Anterior cingulate cortex (tissue), 58 donors: ENCODE measurements around the gene SPG7.
"Not testable (repeated sequence)": the region's sequence is repeated elsewhere in the genome, so short reads cannot be mapped to it uniquely, and the experiment has no call there.

ENCODE experiments used
- DNase-seq, 58 donors: peaks; one replicate each; lab custom pipeline; 2025; lab: John Stamatoyannopoulos, UW

The SPG7 gene

DNA sequence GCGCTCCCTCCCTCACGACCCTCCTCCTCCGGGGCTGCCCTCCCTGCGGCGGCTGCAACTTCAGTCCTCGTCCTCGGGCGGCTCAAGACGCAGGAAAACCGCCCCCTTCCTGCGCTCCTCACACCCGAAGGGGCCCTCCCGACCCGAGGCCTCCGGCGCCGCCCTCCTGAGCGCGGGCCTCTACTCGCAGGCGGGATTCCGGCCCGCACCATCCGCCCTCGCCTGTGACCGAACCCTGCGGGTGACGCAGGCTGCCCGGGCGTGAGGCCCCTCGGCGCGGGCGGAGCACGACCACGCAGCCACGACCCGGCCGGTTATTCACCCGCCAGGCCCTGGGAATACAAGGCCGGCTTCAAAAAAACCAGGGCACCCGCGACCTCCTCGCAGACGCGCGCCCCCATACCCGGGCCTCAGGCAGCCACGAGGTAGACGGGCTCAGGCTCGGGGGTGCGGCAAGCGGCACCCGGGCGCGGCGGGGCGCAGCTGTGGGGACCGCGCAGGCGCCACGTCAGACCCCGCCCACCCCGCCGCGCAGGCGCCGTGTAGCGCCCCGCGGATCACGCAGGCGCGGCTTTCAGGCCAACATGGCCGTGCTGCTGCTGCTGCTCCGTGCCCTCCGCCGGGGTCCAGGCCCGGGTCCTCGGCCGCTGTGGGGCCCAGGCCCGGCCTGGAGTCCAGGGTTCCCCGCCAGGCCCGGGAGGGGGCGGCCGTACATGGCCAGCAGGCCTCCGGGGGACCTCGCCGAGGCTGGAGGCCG, at the start of gene SPG7:
Gene SPG7, plus strand, starts transcription at position 570 of the 757 bp plus-strand sequence. Its CDS starts 15 bp downstream, at position 585.
- peak in 57 of 58 donors; percentile 24 to 87 (median 76) for DNase-seq

- DNase-seq: no peak
Observed at GRCh38 chr16:89458551-89458950, 49.7 kb upstream of the SPG7 start.

GRCh38 chr16:89458967-89459366, 49.2 kb upstream of the SPG7 start:
- DNase-seq: no peak

- DNase-seq: no peak
Observed at GRCh38 chr16:89460556-89460955, 47.6 kb upstream of the SPG7 start.

GRCh38 chr16:89461890-89462289, 46.3 kb upstream of the SPG7 start:
- DNase-seq: not testable (repeated sequence)

DNA sequence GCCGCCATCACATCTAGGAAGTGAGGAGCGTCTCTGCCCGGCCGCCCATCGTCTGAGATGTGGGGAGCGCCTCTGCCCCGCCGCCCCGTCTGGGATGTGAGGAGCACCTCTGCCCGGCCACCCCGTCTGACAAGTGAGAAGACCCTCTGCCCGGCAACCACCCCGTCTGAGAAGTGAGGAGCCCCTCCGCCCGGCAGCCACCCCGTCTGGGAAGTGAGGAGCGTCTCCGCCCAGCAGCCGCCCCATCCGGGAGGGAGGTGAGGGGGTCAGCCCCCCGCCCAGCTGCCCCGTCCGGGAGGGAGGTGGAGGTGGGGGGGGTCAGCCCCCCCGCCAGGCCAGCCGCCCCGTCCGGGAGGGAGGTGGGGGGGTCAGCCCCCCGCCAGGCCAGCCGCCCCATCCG, 45.6 kb upstream of the SPG7 start:
- DNase-seq: not testable (repeated sequence)

DNA sequence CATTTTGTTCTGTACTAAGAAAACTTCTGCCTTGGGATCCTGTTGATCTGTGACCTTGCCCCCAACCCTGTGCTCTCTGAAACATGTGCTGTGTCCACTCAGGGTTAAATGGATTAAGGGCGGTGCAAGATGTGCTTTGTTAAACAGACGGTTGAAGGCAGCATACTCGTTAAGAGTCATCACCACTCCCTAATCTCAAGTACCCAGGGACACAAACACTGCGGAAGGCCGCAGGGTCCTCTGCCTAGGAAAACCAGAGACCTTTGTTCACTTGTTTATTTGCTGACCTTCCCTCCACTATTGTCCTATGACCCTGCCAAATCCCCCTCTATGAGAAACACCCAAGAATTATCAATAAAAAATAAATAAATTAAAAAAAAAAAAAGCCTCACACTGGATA, 44.9 kb upstream of the SPG7 start:
- DNase-seq: not testable (repeated sequence)

- DNase-seq: no peak
Observed at GRCh38 chr16:89466920-89467319, 41.3 kb upstream of the SPG7 start.

GRCh38 chr16:89467382-89467781, 40.8 kb upstream of the SPG7 start:
- DNase-seq: no peak

DNA sequence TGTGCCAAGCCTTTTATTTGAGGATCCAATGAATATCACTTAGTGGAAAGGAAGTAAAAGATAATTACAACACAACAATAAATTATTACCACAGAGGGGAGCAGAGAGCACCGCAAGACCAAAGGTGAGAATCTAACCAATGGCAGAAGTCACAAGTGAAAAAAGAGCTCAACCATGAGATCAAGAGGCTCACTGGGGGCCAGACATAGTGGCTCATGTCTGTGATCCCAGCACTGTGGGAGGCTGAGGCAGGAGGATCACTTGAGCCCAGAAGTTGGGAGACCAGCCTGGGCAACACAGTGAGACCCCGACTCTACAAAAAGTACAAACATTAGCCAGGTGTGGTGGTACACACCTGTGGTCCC, 35.5 kb upstream of the SPG7 start:
- DNase-seq: no peak

GRCh38 chr16:89473136-89473712, 35.0 kb upstream of the SPG7 start:
- DNase-seq: no peak

DNA sequence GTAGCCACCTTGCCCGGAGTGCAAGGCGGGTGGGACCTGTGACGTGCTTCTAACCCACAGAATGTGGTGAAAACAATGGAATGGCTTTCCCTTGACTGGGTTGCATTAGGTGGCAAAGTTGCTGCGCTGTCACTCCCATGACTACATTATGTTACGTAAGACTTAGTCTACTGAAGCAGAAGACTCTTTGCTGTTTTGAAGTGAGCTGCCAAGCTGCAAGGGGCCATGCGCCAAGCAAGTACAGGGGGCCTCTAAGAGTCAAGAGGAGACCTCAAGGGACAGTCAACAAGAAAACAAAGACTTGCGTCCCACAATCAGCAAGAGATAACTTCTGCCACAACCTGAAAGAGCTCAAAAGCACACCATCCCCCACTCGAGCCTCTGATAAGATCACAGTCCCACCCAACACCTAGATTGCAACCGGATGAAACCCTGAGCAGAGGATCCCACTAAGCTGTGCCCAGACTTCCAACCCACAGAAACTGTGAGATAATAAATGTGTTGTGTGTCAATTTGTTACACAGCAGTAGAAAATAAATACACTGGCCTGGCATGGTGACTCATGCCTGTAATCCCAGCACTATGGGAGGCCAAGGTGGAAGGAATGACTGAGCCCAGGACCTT, 34.3 kb upstream of the SPG7 start:
- no peak for DNase-seq

DNA sequence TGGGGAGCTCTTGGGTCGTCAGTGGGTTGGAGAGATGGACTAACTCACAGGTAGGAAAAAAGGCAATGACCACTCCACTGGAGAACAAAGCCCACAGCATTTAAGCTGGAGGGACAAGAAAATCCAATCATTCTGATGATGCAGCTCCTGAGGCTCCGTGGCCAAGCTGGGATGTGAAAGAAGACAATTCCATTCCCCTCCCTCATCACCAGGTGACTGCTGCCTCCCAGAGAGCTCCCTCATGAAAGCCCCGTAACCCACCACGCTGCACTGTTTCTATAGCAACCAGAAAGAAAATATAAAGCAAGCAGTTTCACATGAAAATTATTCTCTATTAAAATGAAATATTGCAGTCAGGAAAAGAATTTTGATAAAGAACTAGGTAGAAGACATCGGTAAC, 33.1 kb upstream of the SPG7 start:
- no peak for DNase-seq

DNA sequence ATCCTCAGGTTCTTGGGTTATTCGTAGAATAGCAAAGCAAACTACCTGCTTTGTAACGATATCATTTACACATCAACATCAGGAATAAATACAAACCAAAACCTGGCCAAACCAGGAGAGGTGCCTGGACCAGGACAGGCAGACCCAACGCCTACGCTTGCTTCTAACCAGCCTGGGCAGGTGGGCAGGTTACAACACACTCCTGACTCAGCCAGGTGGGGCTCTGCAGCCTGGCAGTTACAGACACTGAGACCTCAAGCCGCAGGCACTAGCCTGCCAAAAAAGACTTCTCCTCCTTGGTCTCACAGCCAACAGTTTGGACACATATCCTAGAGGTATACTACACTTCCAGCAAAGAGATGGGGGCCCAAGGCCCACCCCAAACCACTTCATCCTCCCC, 31.8 kb upstream of the SPG7 start:
- no peak for DNase-seq

DNA sequence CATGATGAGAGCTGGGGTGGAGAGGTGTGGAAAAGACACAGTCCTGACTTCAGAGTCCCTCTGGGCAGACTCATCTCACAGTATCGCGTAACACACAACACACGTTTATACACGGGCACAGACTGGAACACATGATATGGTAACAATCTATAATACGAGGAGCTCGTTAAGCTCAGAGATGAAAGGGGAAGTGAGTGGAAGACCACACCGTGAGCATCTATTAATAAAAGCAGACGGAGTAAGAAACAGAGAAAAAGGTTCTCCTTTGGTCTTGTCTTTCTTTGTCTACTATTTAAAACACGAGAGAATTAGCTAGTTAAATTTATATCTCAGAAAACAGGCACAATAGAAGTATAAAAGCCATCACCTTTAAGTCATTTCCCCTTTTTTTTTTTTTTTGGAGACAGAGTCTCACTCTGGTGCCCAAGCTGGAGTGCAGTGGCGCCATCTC, 31.4 kb upstream of the SPG7 start:
- DNase-seq: no peak

- no peak for DNase-seq
Observed at GRCh38 chr16:89478576-89479221, 29.5 kb upstream of the SPG7 start.

- no peak for DNase-seq
Observed at GRCh38 chr16:89481356-89481955, 26.7 kb upstream of the SPG7 start.

DNA sequence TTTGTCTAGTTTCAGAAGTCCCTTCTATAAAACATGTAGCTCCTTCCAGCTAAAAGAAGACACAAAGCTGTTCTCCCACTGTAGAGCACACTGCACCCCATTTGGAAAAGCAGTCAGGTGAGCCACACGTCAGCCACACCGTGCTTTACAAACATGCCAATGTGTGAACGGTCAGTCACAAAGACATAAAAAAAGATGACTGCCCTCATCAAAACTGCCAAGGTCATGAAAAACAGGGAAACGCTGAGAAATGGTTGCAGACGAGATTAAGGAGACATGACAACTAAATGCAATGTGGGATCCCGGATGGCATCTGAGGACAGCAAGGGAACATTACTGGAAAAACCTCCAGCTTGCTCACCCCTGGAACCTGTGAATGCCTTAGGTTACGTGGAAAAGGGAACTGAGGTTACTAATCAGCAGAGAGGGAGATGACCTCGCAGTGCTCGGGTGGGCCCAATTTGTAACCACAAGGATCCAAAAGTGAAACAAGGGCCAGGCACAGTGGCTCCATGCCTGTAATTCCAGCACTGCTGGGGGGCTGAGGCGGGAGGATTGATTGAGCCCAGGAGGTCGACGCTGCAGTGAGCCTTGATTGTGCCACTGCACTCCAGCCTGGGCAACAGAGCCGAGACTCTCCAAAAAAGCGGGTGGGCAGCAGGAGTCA, 25.9 kb upstream of the SPG7 start:
- DNase-seq: no peak

DNA sequence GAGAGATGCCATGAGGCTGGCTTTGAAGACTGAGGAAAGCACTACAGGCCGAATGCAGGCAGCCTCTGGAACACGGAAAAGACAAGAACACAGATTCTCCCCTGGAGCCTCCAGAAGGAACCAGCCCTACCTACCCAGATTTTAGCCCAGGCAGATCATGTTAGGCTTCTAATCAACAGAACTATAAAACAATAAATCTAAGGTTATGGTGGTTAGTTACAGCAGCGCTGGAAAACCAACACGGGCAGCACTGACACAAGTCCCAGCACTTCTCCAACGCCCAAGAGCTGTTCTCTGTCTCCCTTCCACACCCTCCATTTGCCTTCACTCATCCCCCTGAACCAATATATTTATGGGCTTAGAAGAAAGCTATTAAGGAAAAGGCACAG, 25.4 kb upstream of the SPG7 start:
- no peak for DNase-seq

DNA sequence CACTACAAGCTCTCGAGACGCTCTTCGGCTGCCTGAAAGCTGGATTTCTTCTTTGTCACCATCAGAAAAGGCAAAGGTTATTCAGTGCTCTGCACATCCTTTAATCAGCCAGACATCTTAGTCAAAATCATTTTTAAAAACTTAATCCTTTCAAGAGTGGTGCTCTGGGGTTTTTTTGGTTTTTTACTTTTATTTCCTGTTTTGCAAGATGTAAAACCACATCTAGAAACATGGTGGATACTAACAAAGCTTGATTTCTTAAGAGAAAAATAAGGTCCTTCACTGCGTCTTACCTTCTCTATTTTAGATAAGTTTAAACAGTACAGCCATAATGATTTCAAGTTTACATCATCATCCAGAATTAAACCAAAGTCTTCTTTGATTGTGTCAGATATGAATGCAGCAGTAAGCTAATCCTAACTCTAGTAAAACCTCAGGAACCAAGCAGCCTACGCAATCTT, 24.1 kb upstream of the SPG7 start:
- no peak for DNase-seq
